Type B pancreatic cell (in vitro differentiated cells): ENCODE results near the gene VIPR1. TPM values are rescaled to one million over a fixed set of nuclear protein-coding genes. Genes with fewer than 3 reads are reported as not detected.

Experiments used
- DNase-seq: peaks from one replicate; pipeline ENCODE4 v3.0.0; 2021; ENCODE audit warnings: mixed read lengths; ENCODE audit not compliant: unreplicated experiment; ENCODE audit errors: extremely low spot score
- H3K27ac Mint-ChIP-seq: 2 replicates; pipeline ENCODE4 v1.8.0; 2021; ENCODE audit warnings: mild to moderate bottlenecking, mixed read lengths
- H3K27me3 Mint-ChIP-seq: 2 replicates; pipeline ENCODE4 v1.8.0; 2021; ENCODE audit warnings: mixed read lengths
- H3K36me3 Mint-ChIP-seq: 2 replicates; pipeline ENCODE4 v1.8.0; 2021; ENCODE audit warnings: mixed read lengths
- H3K4me1 Mint-ChIP-seq: one replicate; pipeline ENCODE4 v1.8.0; 2021; ENCODE audit warnings: mixed read lengths; ENCODE audit not compliant: unreplicated experiment
- H3K4me3 Mint-ChIP-seq: 2 replicates; pipeline ENCODE4 v1.8.0; 2021; ENCODE audit warnings: mild to moderate bottlenecking, mixed read lengths
- H3K9me3 Mint-ChIP-seq: 2 replicates; pipeline ENCODE4 v1.8.0; 2021; ENCODE audit warnings: mixed read lengths
- CTCF ChIP-seq: fragments of 200-600 bp; sonication (generic); conservative IDR thresholded peaks from 2 replicates; pipeline ENCODE4 v1.5.0; 2021; ENCODE audit warnings: antibody characterized with exemption, mild to moderate bottlenecking
- long read RNA-seq: library from polyadenylated mRNA; unstranded; transcript quantifications from one replicate; pipeline ENCODE4 v2.0.0, GENCODE V29; 2020
- total RNA-seq: library from RNA; stranded (reverse); gene quantifications from 2 replicates; pipeline ENCODE4 v1.2.1, GENCODE V29; 2021; ENCODE audit warnings: low replicate concordance

The VIPR1 gene
- total RNA-seq = 4.7 and 5.6 TPM in 2 replicates
- long read RNA-seq = 0 reads

GRCh38 chr3:42502429-42503250 is at the start of gene VIPR1:
Gene VIPR1 (plus strand): TSS chr3:42502643. CDS start chr3:42502736, 93 bp downstream.
- DNase-seq = peak; percentile 83
- peaks cover 69% of the 10 kb centered on the region for H3K27me3 Mint-ChIP-seq
- H3K9me3 Mint-ChIP-seq = no peaks in the 10 kb centered on the region
- peak within 1 kb of the TSS; percentile 90 for H3K4me3 Mint-ChIP-seq
- peaks cover 8% of the 10 kb centered on the region for H3K4me1 Mint-ChIP-seq
- no peaks in the 10 kb centered on the region for H3K36me3 Mint-ChIP-seq
- no peak for TF ChIP-seq CTCF
- H3K27ac Mint-ChIP-seq = no peak within 1 kb of the TSS

DNA sequence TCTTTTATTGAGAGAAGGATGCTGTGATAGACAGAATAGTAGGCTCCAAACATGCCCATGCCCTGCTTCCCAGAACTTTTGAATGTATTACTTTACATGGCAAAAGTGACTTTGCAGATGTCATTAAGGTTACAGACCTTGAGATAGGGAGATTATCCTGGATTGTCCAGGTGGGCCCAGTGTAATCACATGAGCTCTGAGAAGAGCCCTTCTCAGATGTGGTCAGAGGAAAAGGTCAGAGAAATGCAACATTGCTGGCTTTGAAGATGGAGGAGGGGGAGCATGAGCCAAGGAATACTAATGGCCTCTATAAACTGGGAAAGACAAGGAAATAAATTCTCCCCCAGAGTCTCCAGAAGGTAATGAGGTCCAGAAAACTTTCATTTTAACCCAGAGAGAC is 46.2 kb upstream of the VIPR1 start:
- Mint-ChIP-seq H3K4me1 (no peaks in the 10 kb centered on the region), H3K36me3 (no peaks in the 10 kb centered on the region), H3K27me3 (peaks cover 6% of the 10 kb centered on the region), H3K27ac (no peak overlapping the region), H3K4me3 (no peak overlapping the region), H3K9me3 (no peaks in the 10 kb centered on the region)
- no peak for DNase-seq
- TF ChIP-seq CTCF = no peak

GRCh38 chr3:42459151-42459550 is 43.3 kb upstream of the VIPR1 start:
- Mint-ChIP-seq H3K4me3 (no peak overlapping the region), H3K36me3 (no peaks in the 10 kb centered on the region), H3K27ac (no peak overlapping the region), H3K27me3 (peaks cover 3% of the 10 kb centered on the region), H3K9me3 (no peaks in the 10 kb centered on the region), H3K4me1 (no peaks in the 10 kb centered on the region)
- TF ChIP-seq CTCF = no peak
- DNase-seq = no peak

DNA sequence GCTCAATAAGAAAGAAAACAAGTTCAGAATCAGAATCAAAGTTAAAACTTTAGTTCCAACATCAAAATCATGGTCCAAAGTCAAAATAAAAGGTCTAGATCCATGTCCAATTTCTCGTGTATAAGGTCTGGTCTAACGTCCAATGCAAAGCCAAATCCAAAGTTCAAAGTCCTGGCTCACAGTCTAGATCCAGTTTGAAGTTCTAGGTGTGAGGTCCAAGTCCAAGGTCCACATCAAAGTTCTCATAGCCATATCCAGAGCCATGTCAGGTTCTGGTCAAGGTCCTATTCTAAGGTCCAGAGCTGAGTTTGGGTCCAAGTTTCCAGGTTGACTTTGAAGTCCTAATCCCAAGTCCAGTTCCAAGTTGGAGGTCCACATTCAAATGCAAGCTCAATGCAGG is 40.7 kb upstream of the VIPR1 start:
- H3K4me1 Mint-ChIP-seq = no peaks in the 10 kb centered on the region
- H3K9me3 Mint-ChIP-seq = no peaks in the 10 kb centered on the region
- no peaks in the 10 kb centered on the region for H3K36me3 Mint-ChIP-seq
- no peak for DNase-seq
- TF ChIP-seq CTCF = no peak
- no peak overlapping the region for H3K27ac Mint-ChIP-seq
- H3K27me3 Mint-ChIP-seq = peaks cover 6% of the 10 kb centered on the region
- no peak overlapping the region for H3K4me3 Mint-ChIP-seq

DNA sequence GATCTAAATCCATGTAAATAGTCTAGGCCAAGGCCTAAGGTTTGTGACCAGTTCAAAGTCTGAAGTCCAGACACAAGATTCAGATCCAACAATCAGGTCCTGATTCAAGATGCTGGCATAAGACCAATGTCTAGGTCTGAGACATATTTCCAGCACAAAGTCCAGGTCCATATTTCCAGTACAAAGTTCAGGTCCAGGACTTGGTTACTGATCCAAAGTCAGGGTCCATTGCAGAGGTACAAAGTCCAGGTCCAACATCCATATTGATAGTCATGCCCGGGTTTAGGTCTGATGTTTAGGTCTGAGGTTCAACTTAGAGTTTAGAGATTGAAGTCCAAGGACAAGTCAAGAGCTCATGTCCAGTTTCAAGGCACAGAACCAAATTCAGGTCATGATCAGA is 39.4 kb upstream of the VIPR1 start:
- Mint-ChIP-seq H3K4me3 (no peak overlapping the region), H3K4me1 (no peaks in the 10 kb centered on the region), H3K27me3 (peaks cover 6% of the 10 kb centered on the region), H3K9me3 (no peaks in the 10 kb centered on the region), H3K27ac (no peak overlapping the region), H3K36me3 (no peaks in the 10 kb centered on the region)
- DNase-seq = no peak
- TF ChIP-seq CTCF = no peak
